Loucy (cell line): ENCODE data around the gene SIKE1.
"Not testable (repeated sequence)": the region's sequence is repeated elsewhere in the genome, so short reads cannot be mapped to it uniquely, and the experiment has no call there.

Experiments used
- CTCF ChIP-seq: fragments of 200-600 bp; sonication (generic); conservative IDR thresholded peaks from 2 replicates; pipeline ENCODE4 v1.5.1; 2014; ENCODE audit warnings: mild to moderate bottlenecking, antibody characterized with exemption, low read length
- EZH2phosphoT487 ChIP-seq: fragments of 200-600 bp; IDR thresholded peaks from 2 replicates; pipeline ENCODE4 v1.6.1; 2018; ENCODE audit warnings: antibody characterized with exemption, mild to moderate bottlenecking, moderate library complexity, borderline replicate concordance

GRCh38 chr1:114776726-114777125 lies 3.8 kb downstream of the SIKE1 start:
- not testable (repeated sequence) for TF ChIP-seq CTCF, EZH2phosphoT487
